Measurements from ENCODE around the gene AIF1.

AIF1 gene

DNA sequence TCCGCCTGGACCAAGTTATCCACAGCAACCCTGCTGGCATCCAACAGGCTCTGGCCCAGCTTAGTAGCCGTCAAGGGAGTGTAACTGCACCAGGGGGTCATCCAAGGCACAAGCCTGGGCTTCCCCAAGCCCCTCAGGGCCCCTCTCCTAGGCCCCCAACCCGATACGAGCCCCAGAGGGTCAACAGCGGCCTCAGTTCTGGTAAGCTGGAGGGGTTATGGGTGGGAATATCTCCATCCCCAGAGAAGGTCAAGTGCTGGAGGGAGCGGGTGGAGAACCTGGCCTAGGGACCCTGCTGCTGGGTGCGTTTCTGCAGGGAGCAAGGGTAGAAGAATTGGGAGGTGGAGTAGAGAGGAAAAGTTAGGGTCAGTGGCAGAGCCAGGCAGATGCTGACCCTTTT, 18.4 kb downstream of the AIF1 start:
- H3K27ac ChIP-seq: no peak overlapping the region
- TF ChIP-seq CTCF (conservative IDR thresholded peaks at IDR 0.05) (no peak), ZFX (IDR thresholded peaks at IDR 0.05) (no peak)

- no peak overlapping the region for H3K27ac ChIP-seq
- TF ChIP-seq CTCF (conservative IDR thresholded peaks at IDR 0.05) (no peak), ZFX (IDR thresholded peaks at IDR 0.05) (no peak)
Measured at GRCh38 chr6:31634131-31634530, 19.1 kb downstream of the AIF1 start.

GRCh38 chr6:31634969-31635575, 20.0 kb downstream of the AIF1 start:
- TF ChIP-seq CTCF (conservative IDR thresholded peaks at IDR 0.05) (no peak), ZFX (IDR thresholded peaks at IDR 0.05) (no peak)
- no peak overlapping the region for H3K27ac ChIP-seq

DNA sequence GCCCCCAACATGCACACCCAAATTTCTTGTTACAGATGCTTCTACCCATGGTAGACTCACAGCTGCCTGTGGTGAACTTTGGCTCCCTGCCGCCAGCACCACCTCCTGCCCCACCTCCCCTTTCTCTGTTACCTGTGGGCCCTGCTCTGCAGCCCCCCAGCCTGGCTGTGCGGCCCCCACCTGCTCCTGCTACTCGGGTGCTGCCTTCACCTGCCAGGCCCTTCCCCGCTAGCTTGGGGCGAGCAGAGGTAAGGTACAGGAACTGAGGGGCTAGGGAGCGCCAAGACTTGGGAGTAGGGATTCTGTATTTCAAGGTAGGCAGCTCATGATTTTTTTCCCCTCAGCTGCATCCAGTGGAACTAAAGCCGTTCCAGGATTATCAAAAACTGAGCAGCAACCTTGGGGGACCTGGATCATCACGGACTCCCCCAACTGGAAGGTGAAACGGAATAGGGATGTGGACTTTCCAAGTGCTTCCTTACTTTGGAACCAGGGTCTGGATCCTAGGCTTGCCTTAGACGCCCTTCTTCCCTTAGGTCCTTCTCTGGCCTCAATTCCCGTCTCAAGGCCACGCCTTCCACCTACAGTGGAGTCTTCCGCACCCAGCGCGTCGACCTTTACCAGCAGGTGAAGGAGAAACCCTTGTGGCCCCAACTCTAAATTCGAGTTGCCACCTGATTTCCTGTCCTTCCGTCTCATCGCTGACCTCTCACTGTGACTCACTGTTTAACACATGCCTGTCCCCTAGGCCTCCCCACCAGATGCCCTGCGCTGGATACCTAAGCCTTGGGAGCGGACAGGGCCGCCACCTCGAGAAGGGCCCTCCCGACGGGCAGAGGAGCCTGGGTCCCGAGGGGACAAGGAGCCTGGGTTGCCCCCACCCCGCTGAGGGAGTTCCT, 21.9 kb downstream of the AIF1 start:
- no peak overlapping the region for H3K27ac ChIP-seq
- no peak for TF ChIP-seq CTCF (conservative IDR thresholded peaks at IDR 0.05)
- TF ChIP-seq ZFX (IDR thresholded peaks at IDR 0.05): no peak

- H3K27ac ChIP-seq: no peak overlapping the region
- TF ChIP-seq CTCF (conservative IDR thresholded peaks at IDR 0.05) (no peak), ZFX (IDR thresholded peaks at IDR 0.05) (no peak)
Measured at GRCh38 chr6:31639043-31639442, 24.0 kb downstream of the AIF1 start.

- TF ChIP-seq ZFX (IDR thresholded peaks at IDR 0.05) (no peak), CTCF (conservative IDR thresholded peaks at IDR 0.05) (no peak)
- no peak overlapping the region for H3K27ac ChIP-seq
Measured at GRCh38 chr6:31639449-31639861, 24.4 kb downstream of the AIF1 start.

DNA sequence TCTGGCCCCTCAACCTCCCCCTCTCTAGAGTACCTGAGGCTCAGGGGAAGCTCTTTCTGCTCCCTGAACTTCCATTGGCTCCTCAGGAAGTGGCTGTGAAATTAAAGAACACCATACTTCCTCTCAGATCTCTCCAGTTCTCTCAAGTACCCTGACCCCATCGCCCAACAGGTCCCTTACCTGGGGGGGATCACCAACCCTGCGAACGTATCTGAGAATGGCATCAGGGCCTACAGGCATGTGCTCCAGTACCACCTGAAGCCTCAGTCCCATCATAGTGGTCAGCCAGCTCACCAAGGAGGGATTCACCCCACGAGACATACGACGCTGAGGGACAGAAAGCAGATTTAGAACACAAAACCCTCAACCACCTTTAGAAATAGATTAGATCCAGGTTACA, 25.6 kb downstream of the AIF1 start:
- TF ChIP-seq CTCF (conservative IDR thresholded peaks at IDR 0.05) (no peak), ZFX (IDR thresholded peaks at IDR 0.05) (no peak)
- no peak overlapping the region for H3K27ac ChIP-seq
